K562 treated with DMSO at 1 percent for 4 hours (cell line): Measurements from ENCODE around the gene FOXL1. TPM values are rescaled to one million over a fixed set of nuclear protein-coding genes. Genes with fewer than 3 reads are reported as not detected.

Experiments used
- total RNA-seq: library from RNA; unstranded; fragments of 300-600 nt; gene quantifications from 2 replicates; pipeline ENCODE4 v1.2.3, GENCODE V29; 2022; ENCODE audit not compliant: insufficient read depth

Gene FOXL1
- not detected in 2 replicates for total RNA-seq

DNA sequence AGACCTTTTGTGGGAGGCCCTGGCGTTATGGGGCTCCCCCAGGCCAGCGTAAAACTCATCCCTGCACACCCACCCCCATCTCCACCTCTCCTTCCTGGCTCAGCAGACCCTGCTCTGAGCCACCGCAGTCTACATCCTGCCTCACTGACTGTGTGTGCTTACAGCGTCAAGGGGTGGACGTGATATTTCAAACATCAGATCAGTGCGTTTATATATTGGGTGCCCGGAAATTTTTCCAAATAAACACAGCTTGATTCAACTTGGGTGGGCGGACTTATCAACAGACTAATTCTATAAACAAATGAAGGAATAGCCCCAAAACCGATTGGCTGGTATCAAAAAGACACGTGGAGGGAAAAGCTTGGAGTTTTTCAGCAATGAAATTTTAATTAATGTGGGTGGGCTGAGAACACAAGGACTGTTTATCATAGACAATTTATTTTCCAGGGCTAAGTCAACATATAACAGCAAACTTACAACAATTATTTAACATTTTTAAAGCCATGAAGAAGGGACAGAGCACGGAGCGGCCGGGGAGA lies at the start of gene FOXL1:
Gene FOXL1, plus strand, starts transcription at position 489 of the 539 bp plus-strand sequence. CDS start 175 bp downstream, outside the sequence.

DNA sequence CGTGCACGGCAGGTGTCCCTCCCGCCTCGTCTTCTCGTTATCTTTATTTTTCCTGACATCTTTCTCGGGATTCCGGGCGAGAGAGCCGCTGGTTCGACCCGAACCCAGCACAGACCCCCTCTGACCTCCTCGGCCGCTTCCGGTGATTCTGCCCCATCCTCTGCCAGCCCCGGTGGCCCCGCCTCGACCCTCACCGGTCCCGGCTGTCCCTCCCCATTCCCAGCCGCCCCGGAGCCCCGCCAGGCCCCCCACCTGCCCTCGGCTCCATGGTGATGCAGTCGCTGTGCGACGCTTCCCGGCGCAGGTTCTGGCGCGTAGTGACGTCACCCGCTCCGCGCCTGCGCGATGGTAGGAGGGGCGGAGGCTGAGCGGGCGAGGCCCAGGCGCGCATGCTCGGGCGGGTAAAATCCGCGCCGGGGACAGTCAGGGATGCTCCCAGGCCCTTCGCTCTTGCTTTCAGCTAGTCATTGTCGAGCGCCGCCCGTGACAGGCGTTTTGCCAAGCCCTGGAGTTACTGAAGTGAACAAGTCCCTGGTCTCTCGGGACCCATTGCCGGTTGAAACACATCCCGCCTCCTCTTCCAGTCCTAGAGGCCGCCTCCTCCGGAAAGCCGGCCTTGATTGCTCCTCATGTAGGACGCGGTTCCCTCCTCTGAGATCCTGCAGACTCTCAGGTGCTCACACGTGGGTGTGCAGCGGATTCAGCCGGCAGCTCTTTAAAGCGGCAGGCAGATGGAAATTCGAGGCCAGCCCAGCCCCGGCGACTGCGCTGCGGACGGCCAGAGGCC lies 23.2 kb upstream of the FOXL1 start, which contains the start of gene MTHFSD:
Gene MTHFSD, minus strand, starts transcription at position 319 of the 787 bp plus-strand sequence. Its CDS starts 51 bp downstream, at position 268.

DNA sequence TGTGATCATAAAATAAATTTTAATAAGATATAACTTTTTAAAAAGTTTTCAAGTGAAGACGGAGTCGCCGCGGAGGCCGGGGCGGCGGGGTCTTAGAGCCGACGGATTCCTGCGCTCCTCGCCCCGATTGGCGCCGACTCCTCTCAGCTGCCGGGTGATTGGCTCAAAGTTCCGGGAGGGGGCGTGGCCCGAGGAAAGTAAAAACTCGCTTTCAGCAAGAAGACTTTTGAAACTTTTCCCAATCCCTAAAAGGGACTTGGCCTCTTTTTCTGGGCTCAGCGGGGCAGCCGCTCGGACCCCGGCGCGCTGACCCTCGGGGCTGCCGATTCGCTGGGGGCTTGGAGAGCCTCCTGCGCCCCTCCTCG lies 11.8 kb upstream of the FOXL1 start, which contains the start of gene FOXC2:
Gene FOXC2, plus strand, starts transcription at position 229 of the 365 bp plus-strand sequence. CDS start 507 bp downstream, outside the sequence.

Other genes starting within 250 kb of the FOXL1 start
- not detected in 2 replicates for gene FOXF1, start 68.0 kb upstream of the FOXL1 start, total RNA-seq
- 6.3 and 8.2 TPM in 2 replicates for gene MTHFSD, start 23.3 kb upstream of the FOXL1 start, total RNA-seq
- gene FOXC2, start 11.7 kb upstream of the FOXL1 start, total RNA-seq: 0.27 and 1.2 TPM in 2 replicates